ENCODE measurements around the gene DONSON.
"Not testable (repeated sequence)": the region's sequence is repeated elsewhere in the genome, so short reads cannot be mapped to it uniquely, and the experiment has no call there.

The DONSON gene, protein sequence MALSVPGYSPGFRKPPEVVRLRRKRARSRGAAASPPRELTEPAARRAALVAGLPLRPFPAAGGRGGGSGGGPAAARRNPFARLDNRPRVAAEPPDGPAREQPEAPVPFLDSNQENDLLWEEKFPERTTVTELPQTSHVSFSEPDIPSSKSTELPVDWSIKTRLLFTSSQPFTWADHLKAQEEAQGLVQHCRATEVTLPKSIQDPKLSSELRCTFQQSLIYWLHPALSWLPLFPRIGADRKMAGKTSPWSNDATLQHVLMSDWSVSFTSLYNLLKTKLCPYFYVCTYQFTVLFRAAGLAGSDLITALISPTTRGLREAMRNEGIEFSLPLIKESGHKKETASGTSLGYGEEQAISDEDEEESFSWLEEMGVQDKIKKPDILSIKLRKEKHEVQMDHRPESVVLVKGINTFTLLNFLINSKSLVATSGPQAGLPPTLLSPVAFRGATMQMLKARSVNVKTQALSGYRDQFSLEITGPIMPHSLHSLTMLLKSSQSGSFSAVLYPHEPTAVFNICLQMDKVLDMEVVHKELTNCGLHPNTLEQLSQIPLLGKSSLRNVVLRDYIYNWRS

DNA sequence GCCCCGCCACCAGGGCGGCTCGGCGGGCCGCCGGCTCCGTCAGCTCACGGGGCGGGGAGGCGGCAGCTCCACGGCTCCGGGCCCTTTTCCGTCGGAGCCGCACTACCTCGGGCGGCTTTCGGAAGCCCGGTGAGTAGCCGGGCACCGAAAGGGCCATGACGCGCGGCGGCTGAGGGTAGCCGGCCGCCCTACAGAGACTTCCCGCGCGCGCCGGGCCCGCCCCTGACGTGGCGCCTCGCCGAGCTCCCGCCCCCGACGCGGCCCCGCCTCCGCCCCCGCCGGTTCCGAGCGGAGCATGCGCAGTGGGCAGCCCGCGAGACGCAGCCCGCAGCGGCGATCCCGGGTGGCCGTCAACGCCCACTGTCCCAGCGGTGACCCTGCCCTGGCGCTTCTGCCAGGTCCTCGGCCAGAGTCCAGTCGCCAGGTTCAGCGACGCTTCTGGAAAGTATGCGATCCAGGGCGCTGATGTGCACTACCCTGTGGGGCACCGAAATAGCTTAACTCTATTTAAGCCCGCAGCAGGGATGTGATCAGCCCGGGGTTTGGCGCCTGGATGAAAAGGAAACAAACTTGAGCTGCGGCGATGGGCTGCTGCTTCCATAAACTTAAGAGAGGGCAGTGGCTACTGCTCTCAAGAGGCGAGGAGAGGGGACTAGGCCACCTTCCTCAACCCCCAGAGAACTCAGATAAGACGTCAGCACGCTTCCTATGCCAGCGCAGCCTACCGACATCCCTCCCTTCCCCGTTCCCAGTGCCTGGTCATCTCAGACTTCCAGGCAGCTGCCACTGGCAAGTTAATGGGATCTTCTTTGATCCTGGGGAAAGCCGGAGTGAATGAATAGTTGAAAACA lies at the start of gene DONSON:
DONSON (minus strand) TSS at position 200 of the 851 bp plus-strand sequence; CDS start at position 157, 43 bp downstream.
- peaks cover 23% of the 10 kb centered on the region for H3K4me1 Mint-ChIP-seq (ENCODE audit: low read depth)
- H3K27ac Mint-ChIP-seq, result peak within 1 kb of the TSS; percentile 80
- peak within 1 kb of the TSS; percentile 93 for H3K4me3 Mint-ChIP-seq
- no peaks in the 10 kb centered on the region for H3K27me3 Mint-ChIP-seq (ENCODE audit: low read depth)
- H3K9me3 Mint-ChIP-seq, result no peaks in the 10 kb centered on the region
- H3K36me3 Mint-ChIP-seq (ENCODE audit: low read depth), result peaks cover 8% of the 10 kb centered on the region

DNA sequence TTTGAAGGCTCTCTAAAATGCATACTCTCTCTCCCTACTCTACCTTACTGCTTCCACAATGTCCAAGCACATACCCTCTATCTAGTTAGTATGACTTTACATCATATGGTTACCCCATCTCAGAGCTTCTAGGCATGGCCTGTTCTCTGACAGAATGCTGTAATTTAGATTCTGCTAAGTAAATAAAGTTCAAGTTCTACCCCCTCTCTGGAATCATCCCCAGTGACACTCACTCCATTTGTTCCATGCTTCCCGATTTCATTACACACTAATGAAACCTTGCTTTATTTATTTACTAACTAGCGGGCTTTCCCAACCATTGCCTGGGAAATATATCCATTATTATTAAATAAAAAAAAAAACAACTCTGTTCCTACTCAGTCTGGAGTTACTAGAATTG lies 45.8 kb upstream of the DONSON start:
- Mint-ChIP-seq H3K4me3 (no peak overlapping the region), H3K27ac (no peak overlapping the region), H3K36me3 (ENCODE audit: low read depth) (peaks cover 14% of the 10 kb centered on the region), H3K27me3 (ENCODE audit: low read depth) (no peaks in the 10 kb centered on the region), H3K4me1 (ENCODE audit: low read depth) (peaks cover 3% of the 10 kb centered on the region), H3K9me3 (no peaks in the 10 kb centered on the region)

DNA sequence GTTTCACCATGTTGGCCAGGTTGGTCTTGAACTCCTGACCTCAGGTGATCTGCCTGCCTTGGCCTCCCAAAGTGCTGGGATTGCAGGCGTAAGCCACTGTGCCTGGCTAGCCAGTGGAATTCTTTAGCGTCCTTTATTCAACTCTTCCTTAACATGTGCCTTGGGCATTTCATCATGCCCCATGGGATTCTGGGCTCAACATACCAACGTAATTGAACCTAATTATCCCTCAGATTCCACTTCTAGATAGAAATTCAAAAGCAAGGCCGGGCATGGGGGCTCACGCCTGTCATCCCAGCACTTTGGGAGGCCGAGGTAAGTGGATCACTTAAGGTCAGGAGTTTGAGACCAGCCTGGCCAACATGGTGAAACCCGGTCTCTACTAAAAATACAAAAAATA lies 37.7 kb upstream of the DONSON start:
- H3K4me1 Mint-ChIP-seq (ENCODE audit: low read depth); H3K9me3 Mint-ChIP-seq; H3K4me3 Mint-ChIP-seq; H3K27me3 Mint-ChIP-seq (ENCODE audit: low read depth); H3K27ac Mint-ChIP-seq: not testable (repeated sequence)
- peaks cover 19% of the 10 kb centered on the region for H3K36me3 Mint-ChIP-seq (ENCODE audit: low read depth)

DNA sequence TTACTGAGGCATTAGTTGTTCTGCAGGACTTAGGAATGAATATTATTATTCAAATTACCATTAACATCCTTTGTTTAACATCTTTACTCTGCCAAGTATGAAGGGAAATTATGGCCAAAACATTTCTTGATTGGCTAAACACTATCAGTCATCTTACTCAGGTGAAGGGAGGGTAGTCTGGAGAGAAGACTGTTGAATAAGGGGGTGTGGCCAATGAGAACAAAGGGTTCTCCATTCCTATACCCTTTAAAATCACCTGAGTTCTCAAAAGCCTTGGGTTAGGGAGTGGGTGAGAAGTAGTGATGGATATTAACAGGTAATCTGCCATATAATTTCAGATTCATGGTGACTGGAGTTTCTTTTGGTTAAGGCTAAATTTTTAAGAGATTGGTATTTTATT lies 33.8 kb upstream of the DONSON start:
- H3K27me3 Mint-ChIP-seq (ENCODE audit: low read depth), result no peaks in the 10 kb centered on the region
- no peaks in the 10 kb centered on the region for H3K4me1 Mint-ChIP-seq (ENCODE audit: low read depth)
- H3K4me3 Mint-ChIP-seq, result no peak overlapping the region
- no peak overlapping the region for H3K27ac Mint-ChIP-seq
- H3K36me3 Mint-ChIP-seq (ENCODE audit: low read depth), result peaks cover 24% of the 10 kb centered on the region
- H3K9me3 Mint-ChIP-seq, result no peaks in the 10 kb centered on the region

DNA sequence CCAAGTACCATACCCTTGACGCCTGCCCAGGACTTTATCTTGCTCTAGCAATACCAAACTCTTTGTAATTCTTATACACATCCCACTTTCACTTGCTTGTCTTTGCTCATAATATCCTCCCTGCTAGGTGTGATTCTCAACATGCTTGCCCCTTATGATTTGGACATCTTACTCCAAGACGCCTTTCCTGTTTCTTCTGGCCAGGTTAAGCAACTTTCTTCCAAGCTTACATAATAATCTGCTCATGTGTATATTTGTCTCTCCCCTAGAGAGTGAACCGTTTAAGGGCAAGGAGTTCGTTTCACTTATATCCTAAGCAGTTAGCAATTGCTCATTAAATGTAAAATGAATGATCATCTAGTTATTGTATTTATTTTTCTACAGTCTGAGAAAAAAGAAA lies 31.2 kb upstream of the DONSON start:
- Mint-ChIP-seq H3K9me3 (no peaks in the 10 kb centered on the region), H3K4me1 (ENCODE audit: low read depth) (no peaks in the 10 kb centered on the region), H3K27ac (no peak overlapping the region), H3K4me3 (no peak overlapping the region), H3K27me3 (ENCODE audit: low read depth) (no peaks in the 10 kb centered on the region), H3K36me3 (ENCODE audit: low read depth) (peaks cover 25% of the 10 kb centered on the region)

DNA sequence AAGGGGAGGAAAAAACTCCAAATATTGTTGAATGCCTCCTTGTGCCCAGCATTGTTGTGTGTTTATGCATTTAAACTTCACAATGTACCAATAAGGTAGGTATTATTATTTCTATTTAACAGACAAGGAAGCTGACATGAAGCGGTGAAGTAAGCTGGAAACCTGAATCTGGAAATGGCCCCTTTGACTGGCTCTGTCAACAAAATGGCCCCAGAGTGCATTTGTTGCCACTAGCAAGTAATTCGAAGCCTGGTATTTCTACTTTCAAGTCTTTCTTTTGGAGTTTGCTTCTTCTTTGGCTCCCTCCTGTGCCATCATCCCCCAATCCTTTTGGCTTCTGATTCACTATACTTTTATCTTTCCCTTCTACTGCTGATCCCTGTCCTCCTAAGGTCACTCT lies 29.9 kb upstream of the DONSON start:
- no peaks in the 10 kb centered on the region for H3K4me1 Mint-ChIP-seq (ENCODE audit: low read depth)
- no peak overlapping the region for H3K4me3 Mint-ChIP-seq
- H3K36me3 Mint-ChIP-seq (ENCODE audit: low read depth), result peaks cover 25% of the 10 kb centered on the region

DNA sequence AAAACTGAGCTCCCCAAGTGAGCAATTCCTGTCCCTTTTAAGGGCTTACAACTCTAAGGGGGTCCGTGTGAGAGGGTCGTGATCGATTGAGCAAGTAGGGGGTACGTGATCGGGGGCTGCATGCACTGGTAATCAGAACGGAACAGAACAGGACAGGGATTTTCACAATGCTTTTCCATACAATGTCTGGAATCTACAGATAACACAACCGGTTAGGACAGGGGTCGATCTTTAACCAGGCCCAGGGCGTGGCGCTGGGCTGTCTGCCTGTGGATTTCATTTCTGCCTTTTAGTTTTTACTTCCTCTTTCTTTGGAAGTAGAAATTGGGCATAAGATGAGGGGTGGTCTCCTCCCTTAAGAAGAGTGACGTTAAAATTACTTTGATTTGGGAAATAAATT lies 29.1 kb upstream of the DONSON start:
- not testable (repeated sequence) for H3K4me3 Mint-ChIP-seq; H3K9me3 Mint-ChIP-seq; H3K4me1 Mint-ChIP-seq (ENCODE audit: low read depth); H3K27me3 Mint-ChIP-seq (ENCODE audit: low read depth); H3K27ac Mint-ChIP-seq
- peaks cover 27% of the 10 kb centered on the region for H3K36me3 Mint-ChIP-seq (ENCODE audit: low read depth)

More for the DNA sequence above, 29.9 kb upstream of the DONSON start:
- no peak overlapping the region for H3K27ac Mint-ChIP-seq
- H3K27me3 Mint-ChIP-seq (ENCODE audit: low read depth), result no peaks in the 10 kb centered on the region
- H3K9me3 Mint-ChIP-seq, result no peaks in the 10 kb centered on the region

DNA sequence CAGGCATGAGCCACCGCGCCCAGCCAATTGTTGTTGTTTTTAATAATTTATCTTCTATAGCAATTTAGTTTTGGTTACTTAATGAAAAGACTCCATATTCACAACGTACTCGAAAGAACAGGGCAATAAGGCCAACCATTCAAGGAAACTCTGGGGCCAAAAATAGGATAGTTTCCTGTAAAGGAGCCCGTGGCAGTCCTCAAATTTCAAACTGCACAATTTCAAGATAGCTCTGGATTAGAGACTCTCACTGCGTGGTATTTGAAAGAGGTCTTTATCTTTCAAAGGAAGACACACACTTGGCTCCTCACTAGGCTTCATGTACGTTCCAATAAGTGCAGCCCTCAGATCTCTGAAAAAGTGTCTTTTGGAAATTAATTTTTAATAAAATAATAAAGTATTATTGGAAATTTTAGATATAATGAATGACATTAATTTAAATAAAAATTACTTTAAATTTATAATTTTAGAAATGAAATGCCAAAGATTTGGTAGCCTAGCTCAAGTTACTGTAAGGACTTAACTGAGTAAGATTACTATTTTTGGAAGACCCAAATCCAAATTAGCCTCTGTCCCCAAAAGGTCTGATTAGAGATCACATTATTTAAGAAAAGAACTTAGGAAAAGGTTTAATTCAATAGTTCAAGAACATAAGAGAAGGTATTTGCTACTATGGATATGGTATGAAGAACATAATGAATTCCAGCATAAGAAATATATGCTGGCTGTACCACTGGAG lies 22.7 kb upstream of the DONSON start:
- no peak overlapping the region for H3K27ac Mint-ChIP-seq
- no peaks in the 10 kb centered on the region for H3K4me1 Mint-ChIP-seq (ENCODE audit: low read depth)
- H3K36me3 Mint-ChIP-seq (ENCODE audit: low read depth), result peaks cover 10% of the 10 kb centered on the region
- no peaks in the 10 kb centered on the region for H3K9me3 Mint-ChIP-seq
- no peaks in the 10 kb centered on the region for H3K27me3 Mint-ChIP-seq (ENCODE audit: low read depth)
- no peak overlapping the region for H3K4me3 Mint-ChIP-seq

DNA sequence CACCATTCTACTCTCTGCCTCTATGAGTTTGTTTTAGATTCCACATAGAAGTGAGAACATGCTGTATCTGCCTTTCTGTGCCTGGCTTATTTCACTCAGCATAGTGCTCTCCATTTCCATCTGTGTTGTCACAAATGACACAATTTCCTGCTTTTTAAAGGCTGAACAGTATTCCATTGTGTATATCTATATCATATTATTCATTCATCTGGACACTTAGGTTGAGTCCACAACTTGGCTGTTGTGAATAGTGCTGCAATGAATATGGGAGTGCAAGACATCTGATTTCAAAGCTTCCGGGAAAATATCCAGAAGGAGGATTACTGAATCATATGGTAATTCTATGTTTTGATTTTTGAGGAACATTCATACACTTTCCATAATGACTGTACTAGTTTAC lies 20.1 kb upstream of the DONSON start:
- H3K36me3 Mint-ChIP-seq (ENCODE audit: low read depth), result peaks cover 9% of the 10 kb centered on the region
- H3K4me1 Mint-ChIP-seq (ENCODE audit: low read depth), result no peaks in the 10 kb centered on the region
- no peak overlapping the region for H3K27ac Mint-ChIP-seq
- H3K27me3 Mint-ChIP-seq (ENCODE audit: low read depth), result no peaks in the 10 kb centered on the region
- H3K9me3 Mint-ChIP-seq, result no peaks in the 10 kb centered on the region
- no peak overlapping the region for H3K4me3 Mint-ChIP-seq

DNA sequence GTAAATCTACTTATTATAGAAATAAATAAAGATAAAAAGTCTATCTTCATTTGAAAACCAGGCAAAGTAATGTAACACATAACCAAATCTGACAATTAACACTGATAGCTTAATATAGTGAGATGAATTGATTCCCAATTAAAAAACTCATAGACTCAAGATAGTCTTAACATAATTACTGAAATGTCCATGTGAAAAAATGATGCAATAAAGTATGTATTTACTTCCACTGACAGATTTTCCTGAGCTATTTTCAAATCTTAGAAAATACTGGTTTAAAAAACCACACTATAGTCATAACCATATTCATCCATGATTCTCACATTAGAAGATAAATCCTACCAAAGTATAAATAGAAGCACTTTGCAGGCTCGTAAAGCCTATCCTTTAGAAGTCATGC lies 9.6 kb upstream of the DONSON start:
- Mint-ChIP-seq H3K36me3 (ENCODE audit: low read depth) (peaks cover 19% of the 10 kb centered on the region), H3K27ac (no peak overlapping the region)

DNA sequence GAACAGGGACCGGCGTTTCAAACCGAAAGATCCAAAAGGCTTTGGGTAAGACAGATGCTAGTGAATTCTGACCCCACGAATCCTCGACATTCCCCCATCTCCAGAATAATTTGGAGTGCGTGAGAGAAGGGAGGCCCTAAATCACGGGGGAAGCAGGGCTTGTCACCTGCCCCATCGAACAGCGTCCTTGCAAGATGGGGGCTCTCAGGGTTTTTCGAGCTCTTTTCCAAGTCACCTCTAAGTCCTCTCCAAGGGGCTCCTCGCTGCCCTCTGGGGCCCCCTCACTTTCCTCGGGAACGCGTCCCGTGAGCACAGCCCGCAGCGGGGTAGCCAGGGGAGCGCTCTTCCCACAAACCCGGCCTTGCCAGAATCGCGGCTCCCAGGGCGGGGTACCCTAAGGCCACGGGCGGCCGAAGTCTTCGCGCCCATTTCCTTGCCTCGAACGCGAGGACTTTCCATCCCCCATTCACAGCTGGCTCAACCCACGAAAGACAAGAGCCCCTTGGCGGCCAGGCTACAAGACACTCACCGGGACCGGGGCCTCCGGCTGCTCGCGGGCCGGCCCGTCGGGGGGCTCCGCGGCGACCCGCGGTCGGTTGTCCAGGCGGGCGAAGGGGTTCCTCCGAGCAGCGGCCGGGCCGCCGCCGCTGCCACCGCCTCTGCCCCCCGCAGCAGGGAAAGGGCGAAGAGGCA lies 546 bp downstream of the DONSON start:
- Mint-ChIP-seq H3K27ac (peak overlapping the region; percentile 76), H3K4me1 (ENCODE audit: low read depth) (peaks cover 23% of the 10 kb centered on the region), H3K27me3 (ENCODE audit: low read depth) (no peaks in the 10 kb centered on the region), H3K36me3 (ENCODE audit: low read depth) (peaks cover 6% of the 10 kb centered on the region), H3K9me3 (no peaks in the 10 kb centered on the region), H3K4me3 (peak overlapping the region; percentile 92)

More for the DNA sequence above, 9.6 kb upstream of the DONSON start:
- H3K27me3 Mint-ChIP-seq (ENCODE audit: low read depth), result no peaks in the 10 kb centered on the region
- no peaks in the 10 kb centered on the region for H3K4me1 Mint-ChIP-seq (ENCODE audit: low read depth)
- no peak overlapping the region for H3K4me3 Mint-ChIP-seq
- H3K9me3 Mint-ChIP-seq, result no peaks in the 10 kb centered on the region

DNA sequence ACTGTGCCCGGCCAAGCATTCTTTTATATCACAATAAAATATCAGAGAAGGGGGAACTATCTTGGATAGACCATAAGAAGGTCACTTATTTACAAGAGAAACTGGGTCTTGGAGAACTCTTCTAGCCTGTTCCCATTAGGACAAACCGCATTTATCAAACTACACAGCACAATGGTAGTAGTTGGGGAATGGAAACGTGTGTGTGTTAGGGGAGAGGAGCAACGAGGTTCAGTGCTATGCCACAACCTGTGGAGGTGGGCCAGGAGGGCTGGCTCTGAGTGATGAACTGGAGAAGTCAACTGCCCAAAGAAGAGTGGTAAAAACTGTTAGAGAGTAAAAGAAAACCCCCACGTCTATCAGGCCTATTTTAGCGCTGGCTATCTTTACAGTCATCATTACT lies 1.6 kb downstream of the DONSON start:
- peaks cover 23% of the 10 kb centered on the region for H3K4me1 Mint-ChIP-seq (ENCODE audit: low read depth)
- peaks cover 7% of the 10 kb centered on the region for H3K36me3 Mint-ChIP-seq (ENCODE audit: low read depth)
- H3K27me3 Mint-ChIP-seq (ENCODE audit: low read depth), result no peaks in the 10 kb centered on the region
- no peaks in the 10 kb centered on the region for H3K9me3 Mint-ChIP-seq
- peak overlapping the region; percentile 69 for H3K4me3 Mint-ChIP-seq
- H3K27ac Mint-ChIP-seq, result peak overlapping the region; percentile 36

DNA sequence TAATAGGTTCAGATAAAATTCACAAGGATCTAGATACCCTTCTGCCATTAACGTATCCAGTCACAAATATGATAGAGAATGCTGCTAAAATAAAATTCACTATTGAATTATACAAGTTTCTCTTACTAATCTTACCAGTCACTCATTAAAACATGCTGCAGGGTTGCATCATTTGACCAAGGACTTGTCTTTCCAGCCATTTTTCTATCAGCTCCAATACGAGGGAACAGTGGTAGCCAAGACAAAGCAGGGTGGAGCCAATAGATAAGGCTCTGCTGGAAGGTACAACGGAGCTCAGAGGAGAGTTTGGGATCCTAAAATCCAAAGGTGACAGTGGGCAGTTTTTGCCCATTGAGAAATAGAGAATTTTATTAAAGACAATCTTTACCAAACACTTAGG lies 4.0 kb downstream of the DONSON start:
- no peaks in the 10 kb centered on the region for H3K27me3 Mint-ChIP-seq (ENCODE audit: low read depth)
- peaks cover 15% of the 10 kb centered on the region for H3K36me3 Mint-ChIP-seq (ENCODE audit: low read depth)
- no peak overlapping the region for H3K4me3 Mint-ChIP-seq
- H3K27ac Mint-ChIP-seq, result no peak overlapping the region
- no peaks in the 10 kb centered on the region for H3K9me3 Mint-ChIP-seq
- peaks cover 22% of the 10 kb centered on the region for H3K4me1 Mint-ChIP-seq (ENCODE audit: low read depth)

Data from T-helper 1 cell treated with Interleukin-12 subunit alpha and Interleukin-12 subunit beta and Interleukin-4 antibody, amounts not matched to agents 30 μg/mL and 1 μg/mL, for 36 hours (primary cell).